NCI-H1930 (cell line): ENCODE results near the gene EAF1.
"Not testable (repeated sequence)": the region's sequence is repeated elsewhere in the genome, so short reads cannot be mapped to it uniquely, and the experiment has no call there.

ENCODE experiments used
- DNase-seq, 2 experiments: peaks; one replicate each; lab custom pipeline; 2025; lab: John Stamatoyannopoulos, UW

EAF1 gene

GRCh38 chr3:15427182-15427880, at the start of gene EAF1, which contains the start of gene METTL6:
Gene EAF1, plus strand, starts transcription at chr3:15427598. Its CDS starts 182 bp downstream, at chr3:15427780.
Gene METTL6, minus strand, starts transcription at chr3:15427544. Its CDS starts 1,033 bp downstream, at chr3:15426511.
- DNase-seq, result peak; percentile 19 to 60

GRCh38 chr3:15377961-15378791, 49.2 kb upstream of the EAF1 start:
- peak; percentile 73 to 80 for DNase-seq

- no peak for DNase-seq
Measured at GRCh38 chr3:15380980-15381890, 46.2 kb upstream of the EAF1 start.

- DNase-seq, result no peak
Measured at GRCh38 chr3:15382405-15382923, 44.9 kb upstream of the EAF1 start.

- DNase-seq, result no peak
Measured at GRCh38 chr3:15384510-15385237, 42.7 kb upstream of the EAF1 start.

GRCh38 chr3:15385238-15385695, 42.1 kb upstream of the EAF1 start:
- DNase-seq, result not testable (repeated sequence)

GRCh38 chr3:15385901-15386653, 41.3 kb upstream of the EAF1 start:
- no peak for DNase-seq

GRCh38 chr3:15386654-15386955, 40.8 kb upstream of the EAF1 start:
- not testable (repeated sequence) for DNase-seq

GRCh38 chr3:15387171-15387581, 40.2 kb upstream of the EAF1 start:
- no peak for DNase-seq

GRCh38 chr3:15387735-15388134, 39.7 kb upstream of the EAF1 start:
- no peak for DNase-seq

- not testable (repeated sequence) for DNase-seq
Measured at GRCh38 chr3:15388335-15388734, 39.1 kb upstream of the EAF1 start.

- DNase-seq, result no peak
Measured at GRCh38 chr3:15390460-15390859, 36.9 kb upstream of the EAF1 start.

GRCh38 chr3:15391007-15391406, 36.4 kb upstream of the EAF1 start:
- no peak for DNase-seq

- not testable (repeated sequence) for DNase-seq
Measured at GRCh38 chr3:15393252-15393651, 34.1 kb upstream of the EAF1 start.

GRCh38 chr3:15398731-15399133, 28.7 kb upstream of the EAF1 start:
- DNase-seq, result not testable (repeated sequence)

GRCh38 chr3:15399970-15400369, 27.4 kb upstream of the EAF1 start:
- DNase-seq, result no peak

GRCh38 chr3:15401936-15402335, 25.5 kb upstream of the EAF1 start:
- DNase-seq, result no peak

- DNase-seq, result no peak
Measured at GRCh38 chr3:15403495-15403894, 23.9 kb upstream of the EAF1 start.

- no peak for DNase-seq
Measured at GRCh38 chr3:15403965-15404364, 23.4 kb upstream of the EAF1 start.

GRCh38 chr3:15404767-15405166, 22.6 kb upstream of the EAF1 start:
- DNase-seq, result no peak
